ENCODE data around the gene KIAA1755.

GRCh38 chr20:38190166-38190565 lies 70.4 kb downstream of the KIAA1755 start:
- TF ChIP-seq, protein P1, sequence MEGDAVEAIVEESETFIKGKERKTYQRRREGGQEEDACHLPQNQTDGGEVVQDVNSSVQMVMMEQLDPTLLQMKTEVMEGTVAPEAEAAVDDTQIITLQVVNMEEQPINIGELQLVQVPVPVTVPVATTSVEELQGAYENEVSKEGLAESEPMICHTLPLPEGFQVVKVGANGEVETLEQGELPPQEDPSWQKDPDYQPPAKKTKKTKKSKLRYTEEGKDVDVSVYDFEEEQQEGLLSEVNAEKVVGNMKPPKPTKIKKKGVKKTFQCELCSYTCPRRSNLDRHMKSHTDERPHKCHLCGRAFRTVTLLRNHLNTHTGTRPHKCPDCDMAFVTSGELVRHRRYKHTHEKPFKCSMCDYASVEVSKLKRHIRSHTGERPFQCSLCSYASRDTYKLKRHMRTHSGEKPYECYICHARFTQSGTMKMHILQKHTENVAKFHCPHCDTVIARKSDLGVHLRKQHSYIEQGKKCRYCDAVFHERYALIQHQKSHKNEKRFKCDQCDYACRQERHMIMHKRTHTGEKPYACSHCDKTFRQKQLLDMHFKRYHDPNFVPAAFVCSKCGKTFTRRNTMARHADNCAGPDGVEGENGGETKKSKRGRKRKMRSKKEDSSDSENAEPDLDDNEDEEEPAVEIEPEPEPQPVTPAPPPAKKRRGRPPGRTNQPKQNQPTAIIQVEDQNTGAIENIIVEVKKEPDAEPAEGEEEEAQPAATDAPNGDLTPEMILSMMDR (IDR thresholded peaks at IDR 0.05) = no peak
- TF ChIP-seq POLR2A (IDR thresholded peaks at IDR 0.05) = no peak
